ENCODE results near the gene MAGT1.
"Not testable (repeated sequence)": the region's sequence is repeated elsewhere in the genome, so short reads cannot be mapped to it uniquely, and the experiment has no call there.

The MAGT1 gene

DNA sequence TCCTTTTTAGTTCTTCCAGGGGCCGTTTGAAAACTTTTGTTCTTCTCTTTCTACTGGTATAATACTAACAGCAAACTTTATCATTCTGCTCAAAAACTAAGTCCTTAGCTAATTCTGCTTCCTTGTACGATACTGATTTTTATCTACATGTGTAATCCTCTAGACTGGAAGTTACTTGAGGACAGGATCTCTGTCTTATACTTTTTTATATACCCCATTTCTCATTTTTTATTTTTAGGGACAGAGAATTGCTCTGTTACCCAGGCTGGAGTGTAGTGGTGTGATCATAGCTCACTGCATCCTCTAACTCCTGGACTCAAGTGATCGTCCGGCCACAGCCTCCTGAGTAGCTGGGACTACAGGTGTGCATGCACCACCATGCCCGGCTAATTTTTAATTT is 6.3 kb upstream of the MAGT1 start:
- no peak for TF ChIP-seq CTCF (conservative IDR thresholded peaks at IDR 0.05; ENCODE audit: low read depth, low read length)
- no peak overlapping the region for H3K4me3 ChIP-seq (ENCODE audit: low read length)
- no peak for DNase-seq (ENCODE audit: low read depth)

GRCh38 chrX:77900688-77901087 is 5.5 kb upstream of the MAGT1 start:
- no peak for TF ChIP-seq CTCF (conservative IDR thresholded peaks at IDR 0.05; ENCODE audit: low read depth, low read length)
- H3K4me3 ChIP-seq (ENCODE audit: low read length): peak overlapping the region; percentile 69
- no peak for DNase-seq (ENCODE audit: low read depth)

DNA sequence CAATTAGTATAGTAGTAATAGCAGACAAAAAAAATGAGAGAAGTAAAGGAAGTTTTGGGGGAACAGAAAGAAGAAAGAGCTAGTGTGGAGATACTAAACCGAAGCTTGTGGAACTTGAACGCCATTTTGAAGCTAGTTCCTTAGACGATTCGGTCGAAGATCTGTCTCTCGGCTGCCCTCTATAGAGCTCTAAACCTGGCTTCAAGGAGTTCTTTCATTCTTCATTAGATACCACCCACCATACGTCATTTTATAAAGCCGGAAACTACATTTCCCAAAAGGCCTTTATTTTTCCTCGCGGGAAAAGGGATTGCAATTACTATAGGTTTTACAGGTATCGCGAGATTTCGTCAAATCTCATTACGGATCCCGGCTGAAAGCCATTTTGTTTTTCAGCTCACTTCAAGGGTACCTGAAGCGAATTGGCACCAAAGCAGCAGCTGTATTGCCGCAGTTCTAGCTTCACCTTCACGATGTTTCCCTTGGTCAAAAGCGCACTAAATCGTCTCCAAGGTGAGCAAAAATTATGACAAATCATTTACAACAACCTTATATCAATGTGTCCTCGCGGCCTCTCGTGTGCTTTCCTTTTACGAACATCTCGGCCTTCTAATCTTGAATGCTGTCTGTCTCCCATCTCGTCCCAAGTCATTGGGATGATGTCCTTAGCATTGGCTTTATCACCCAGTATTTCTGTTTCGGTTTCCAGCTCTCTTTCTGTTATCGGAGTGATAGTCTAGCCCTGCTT is 4.0 kb upstream of the MAGT1 start, which contains the start of gene COX7B:
COX7B (plus strand) TSS at position 388 of the 748 bp plus-strand sequence; CDS start at position 474, 86 bp downstream.
- DNase-seq (ENCODE audit: low read depth): peak; percentile 89
- peak within 1 kb of the TSS; percentile 69 for H3K4me3 ChIP-seq (ENCODE audit: low read length)
- peak; percentile 45 for TF ChIP-seq CTCF (conservative IDR thresholded peaks at IDR 0.05; ENCODE audit: low read depth, low read length)

GRCh38 chrX:77893713-77894112 is 1.5 kb downstream of the MAGT1 start:
- no peak for TF ChIP-seq CTCF (conservative IDR thresholded peaks at IDR 0.05; ENCODE audit: low read depth, low read length)
- H3K4me3 ChIP-seq (ENCODE audit: low read length): no peak overlapping the region
- no peak for DNase-seq (ENCODE audit: low read depth)

- TF ChIP-seq CTCF (conservative IDR thresholded peaks at IDR 0.05; ENCODE audit: low read depth, low read length): no peak
- DNase-seq (ENCODE audit: low read depth): no peak
- no peak overlapping the region for H3K4me3 ChIP-seq (ENCODE audit: low read length)
Observed at GRCh38 chrX:77892887-77893286, 2.3 kb downstream of the MAGT1 start.

DNA sequence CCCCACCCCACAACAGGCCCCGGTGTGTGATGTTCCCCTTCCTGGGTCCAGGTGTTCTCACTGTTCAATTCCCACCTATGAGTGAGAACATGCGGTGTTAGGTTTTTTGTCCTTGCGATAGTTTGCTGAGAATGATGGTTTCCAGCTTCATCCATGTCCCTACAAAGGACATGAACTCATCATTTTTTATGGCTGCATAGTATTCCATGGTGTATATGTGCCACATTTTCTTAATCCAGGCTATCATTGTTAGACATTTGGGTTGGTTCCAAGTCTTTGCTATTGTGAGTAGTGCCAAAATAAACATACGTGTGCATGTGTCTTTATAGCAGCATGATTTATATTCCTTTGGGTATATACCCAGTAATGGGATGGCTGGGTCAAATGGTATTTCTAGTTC is 13.8 kb downstream of the MAGT1 start:
- not testable (repeated sequence) for DNase-seq (ENCODE audit: low read depth); H3K4me3 ChIP-seq (ENCODE audit: low read length)

DNA sequence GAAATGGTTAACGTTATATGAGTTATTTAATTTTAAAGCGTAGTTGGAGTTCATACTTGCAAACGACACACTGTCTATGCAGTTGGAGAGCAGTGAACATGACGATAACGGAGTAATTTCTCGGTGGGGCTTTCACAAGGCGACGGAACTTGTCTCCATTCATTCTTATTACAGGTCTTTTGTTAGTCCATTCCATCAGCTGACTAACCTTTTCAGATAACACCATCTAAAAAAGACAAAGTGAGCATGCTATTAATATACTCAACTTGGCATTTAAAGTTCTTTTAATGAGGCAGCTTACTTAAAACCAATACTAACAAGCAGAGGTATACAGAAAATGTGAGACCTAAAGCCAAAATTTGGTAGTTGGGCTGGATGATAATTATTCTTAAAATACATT is 19.9 kb downstream of the MAGT1 start:
- DNase-seq (ENCODE audit: low read depth): no peak
- no peak for TF ChIP-seq CTCF (conservative IDR thresholded peaks at IDR 0.05; ENCODE audit: low read depth, low read length)
- no peak overlapping the region for H3K4me3 ChIP-seq (ENCODE audit: low read length)

DNA sequence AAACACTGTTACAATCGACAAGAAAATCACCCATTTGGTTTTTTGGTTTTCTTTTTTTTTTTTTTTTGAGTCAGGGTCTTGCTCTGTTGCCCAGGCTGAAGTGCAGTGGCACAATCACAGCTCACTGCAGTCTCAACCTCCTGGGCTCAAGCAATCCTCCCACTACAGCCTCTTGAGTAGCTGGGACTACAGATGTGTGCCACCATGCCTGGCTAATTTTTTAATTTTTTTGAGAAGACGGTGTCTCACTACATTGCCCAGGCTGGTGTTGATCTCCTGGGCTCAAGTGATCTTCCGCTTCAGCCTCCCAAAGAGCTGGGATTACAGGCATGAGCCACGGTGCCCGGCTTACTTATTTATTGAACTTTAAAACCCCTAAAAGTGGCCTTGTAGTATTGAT is 63.7 kb downstream of the MAGT1 start:
- H3K4me3 ChIP-seq (ENCODE audit: low read length); DNase-seq (ENCODE audit: low read depth): not testable (repeated sequence)

GRCh38 chrX:77821989-77822388 is 73.2 kb downstream of the MAGT1 start:
- not testable (repeated sequence) for DNase-seq (ENCODE audit: low read depth); H3K4me3 ChIP-seq (ENCODE audit: low read length)
